Uterus (tissue), 4 donors: Measurements from ENCODE around the gene CREB5. TPM values are rescaled to one million over a fixed set of nuclear protein-coding genes. Genes with fewer than 3 reads are reported as not detected.

ENCODE experiments used
- DNase-seq, 2 donors: peaks; one replicate each; pipeline ENCODE4 v3.0.0-alpha.2; 2019 to 2020
- H3K27ac ChIP-seq, 2 donors: fragments of 200-600 bp; sonication (generic); 1 replicate in 1 of 2; 2 replicates in 1 of 2; pipeline ENCODE4 v1.5.1; 2016 to 2018
- H3K27me3 ChIP-seq, 2 donors: fragments of 200-600 bp; sonication (generic); one replicate each; pipeline ENCODE4 v1.5.1; 2018 to 2019; ENCODE audit warnings: control low read depth in 1 of 2
- H3K36me3 ChIP-seq, 2 donors: fragments of 200-600 bp; sonication (generic); one replicate each; pipeline ENCODE4 v1.5.1; 2019; ENCODE audit warnings: control low read depth in 1 of 2
- H3K4me1 ChIP-seq, 2 donors: fragments of 200-600 bp; sonication (generic); one replicate each; pipeline ENCODE4 v1.5.1; 2018 to 2019; ENCODE audit warnings: control low read depth in 1 of 2
- H3K4me3 ChIP-seq, 2 donors: fragments of 200-600 bp; sonication (generic); 1 replicate in 1 of 2; 2 replicates in 1 of 2; pipeline ENCODE4 v1.5.1; 2018 to 2019; ENCODE audit warnings: mild to moderate bottlenecking in 1 of 2
- H3K9me3 ChIP-seq, 2 donors: fragments of 200-600 bp; sonication (generic); one replicate each; pipeline ENCODE4 v1.5.1; 2019; ENCODE audit warnings: control low read depth in 1 of 2
- POLR2A ChIP-seq, 2 donors: fragments of 450-650 bp; IDR thresholded peaks; one replicate each; pipeline ENCODE4 v1.6.1; 2016; ENCODE audit warnings: antibody characterized with exemption in 2 of 2, mild to moderate bottlenecking in 1 of 2, moderate library complexity in 1 of 2
- intact Hi-C: fragments of 100-400 bp; cut with DNase I; formaldehyde crosslinking; loops from one replicate; pipeline ENCODE4 v1.15.1; 2023; ENCODE audit warnings: low total_unique reads
- total RNA-seq, 4 donors: library from RNA; depleted of rRNA in 3 of 4; stranded (reverse); fragments of >200 nt in 3 of 4; gene quantifications; one replicate each; pipeline versions ENCODE4 v1.1.0 to v1.2.4, GENCODE V29; 2014 to 2023
- TF ChIP-seq, protein P1 (sequence below), 4 experiments: fragments of 200-600 bp in 2 of 4; fragments of 450-650 bp in 2 of 4; sonication (generic) in 2 of 4; IDR thresholded peaks; one replicate each; pipeline ENCODE4 v1.5.1; 2016 to 2019; ENCODE audit warnings: antibody characterized with exemption in 4 of 4, mild to moderate bottlenecking in 2 of 4, moderate library complexity in 1 of 4
- donor health status: DM: yes; HTN: yes; CAD: no.

Gene CREB5
- total RNA-seq, 4 donors from 2014 or later, result 7.1 to 40.2 (median 23.9) TPM

DNA sequence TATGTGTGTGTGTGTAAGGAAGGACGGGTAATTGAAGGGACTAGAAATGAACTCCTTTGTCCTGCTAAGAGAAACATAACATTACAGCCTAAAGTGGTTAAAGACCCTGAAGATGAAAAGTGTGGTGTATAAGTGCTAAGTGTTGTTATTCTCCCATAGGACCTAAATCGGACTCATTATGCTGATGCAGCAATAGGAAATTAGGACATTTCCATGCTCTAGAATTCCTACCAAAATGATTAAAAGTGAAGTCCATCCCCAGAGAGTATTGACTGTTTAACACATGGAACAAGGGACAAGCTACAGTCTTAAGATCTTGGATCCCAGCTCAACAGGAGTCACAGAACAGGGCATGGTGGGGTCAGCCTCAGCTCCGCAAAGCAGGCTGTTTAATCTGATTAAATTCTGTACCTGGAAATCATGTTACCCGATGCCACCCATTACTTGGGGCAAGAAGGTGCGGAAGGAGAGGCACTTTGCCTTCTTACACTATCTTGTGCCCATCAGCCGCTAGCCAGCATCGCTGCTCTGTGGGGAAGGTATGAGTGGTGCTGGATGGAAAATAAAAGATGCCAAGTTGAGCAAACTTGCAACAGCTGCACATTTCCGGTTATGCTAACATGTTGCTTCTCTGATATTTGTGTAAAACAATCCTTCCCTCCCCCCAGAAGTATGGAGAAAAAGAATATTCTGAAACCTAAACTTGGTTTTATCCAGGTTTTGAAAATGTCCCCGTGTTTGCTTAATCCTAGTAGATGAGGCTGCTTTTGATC, 100.5 kb downstream of the CREB5 start:
- H3K27me3 ChIP-seq, result no peaks in the 10 kb centered on the region
- no peak overlapping the region for H3K4me3 ChIP-seq
- no peaks in the 10 kb centered on the region for H3K36me3 ChIP-seq
- H3K9me3 ChIP-seq, result no peaks in the 10 kb centered on the region
- TF ChIP-seq, protein P1, sequence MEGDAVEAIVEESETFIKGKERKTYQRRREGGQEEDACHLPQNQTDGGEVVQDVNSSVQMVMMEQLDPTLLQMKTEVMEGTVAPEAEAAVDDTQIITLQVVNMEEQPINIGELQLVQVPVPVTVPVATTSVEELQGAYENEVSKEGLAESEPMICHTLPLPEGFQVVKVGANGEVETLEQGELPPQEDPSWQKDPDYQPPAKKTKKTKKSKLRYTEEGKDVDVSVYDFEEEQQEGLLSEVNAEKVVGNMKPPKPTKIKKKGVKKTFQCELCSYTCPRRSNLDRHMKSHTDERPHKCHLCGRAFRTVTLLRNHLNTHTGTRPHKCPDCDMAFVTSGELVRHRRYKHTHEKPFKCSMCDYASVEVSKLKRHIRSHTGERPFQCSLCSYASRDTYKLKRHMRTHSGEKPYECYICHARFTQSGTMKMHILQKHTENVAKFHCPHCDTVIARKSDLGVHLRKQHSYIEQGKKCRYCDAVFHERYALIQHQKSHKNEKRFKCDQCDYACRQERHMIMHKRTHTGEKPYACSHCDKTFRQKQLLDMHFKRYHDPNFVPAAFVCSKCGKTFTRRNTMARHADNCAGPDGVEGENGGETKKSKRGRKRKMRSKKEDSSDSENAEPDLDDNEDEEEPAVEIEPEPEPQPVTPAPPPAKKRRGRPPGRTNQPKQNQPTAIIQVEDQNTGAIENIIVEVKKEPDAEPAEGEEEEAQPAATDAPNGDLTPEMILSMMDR (IDR thresholded peaks at IDR 0.05), result no peak
- no peak for TF ChIP-seq POLR2A (IDR thresholded peaks at IDR 0.05)
- intact Hi-C loops, result no loop called here
- H3K4me1 ChIP-seq, result no peaks in the 10 kb centered on the region
- no peak overlapping the region for H3K27ac ChIP-seq
- DNase-seq, result no peak

DNA sequence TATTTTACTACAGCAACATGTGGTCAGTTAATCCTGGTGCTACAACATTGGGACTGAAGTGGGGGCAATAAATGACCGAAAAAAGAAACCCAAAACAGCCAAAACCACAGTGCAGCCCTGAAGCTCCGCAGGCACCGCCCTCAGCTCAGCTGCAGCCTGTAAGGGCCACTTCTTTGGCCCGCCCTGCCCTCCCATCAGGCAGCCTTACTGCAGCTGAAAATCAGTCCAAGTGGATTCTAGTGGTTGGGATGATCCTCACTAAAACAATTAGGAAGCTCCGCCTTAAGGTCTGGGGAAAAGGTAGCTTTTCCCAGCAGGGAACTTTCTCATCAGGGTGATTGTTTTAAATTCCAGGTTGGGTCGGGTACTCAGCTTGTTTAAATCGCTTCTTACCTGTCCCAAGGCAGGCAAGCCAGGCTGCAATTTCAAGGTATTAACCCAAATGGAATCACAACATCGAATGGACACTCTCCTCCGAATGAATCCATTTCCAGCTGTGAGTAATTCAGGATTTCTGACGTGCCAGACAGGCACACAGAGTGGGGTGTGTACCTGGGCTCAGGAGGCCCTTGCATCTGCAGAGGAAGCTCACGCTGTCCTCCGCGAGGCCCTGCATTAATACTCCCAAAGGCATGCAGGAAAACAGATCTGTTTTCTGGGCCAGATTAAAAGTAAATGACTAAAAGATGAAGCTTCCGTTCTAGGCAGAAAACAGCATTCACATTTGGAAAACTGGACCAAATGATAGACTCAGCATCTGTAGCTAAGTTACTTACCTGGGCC, 104.3 kb downstream of the CREB5 start:
- Histone ChIP-seq H3K4me1 (no peaks in the 10 kb centered on the region), H3K9me3 (no peaks in the 10 kb centered on the region), H3K4me3 (no peak overlapping the region), H3K27ac (no peak overlapping the region), H3K36me3 (no peaks in the 10 kb centered on the region), H3K27me3 (no peaks in the 10 kb centered on the region)
- TF ChIP-seq, protein P1 (IDR thresholded peaks at IDR 0.05), result no peak
- no peak for TF ChIP-seq POLR2A (IDR thresholded peaks at IDR 0.05)
- intact Hi-C loops, result no loop called here
- DNase-seq, result no peak

DNA sequence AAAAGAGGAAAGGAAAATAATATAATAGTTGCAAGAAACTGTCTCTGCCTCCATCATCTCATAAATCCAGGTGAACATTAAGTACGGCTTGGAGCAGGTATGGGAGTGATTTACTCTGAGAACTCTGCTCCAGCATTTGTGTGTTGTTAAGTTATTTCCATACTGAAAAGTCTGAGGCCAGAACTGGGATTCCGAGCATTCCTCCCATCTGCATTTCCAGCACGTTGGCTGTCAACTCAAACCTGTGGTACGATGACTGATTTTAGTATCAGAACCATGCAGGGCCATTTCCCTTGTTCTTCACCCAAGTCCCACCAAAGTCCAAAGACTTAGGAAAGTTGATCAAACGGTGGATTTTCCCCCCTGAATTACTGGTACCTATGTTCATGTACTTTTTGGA, 104.9 kb downstream of the CREB5 start:
- no peaks in the 10 kb centered on the region for H3K4me1 ChIP-seq
- intact Hi-C loops, result no loop called here
- H3K36me3 ChIP-seq, result no peaks in the 10 kb centered on the region
- no peak for DNase-seq
- no peak overlapping the region for H3K4me3 ChIP-seq
- no peak overlapping the region for H3K27ac ChIP-seq
- TF ChIP-seq, protein P1 (IDR thresholded peaks at IDR 0.05), result no peak
- TF ChIP-seq POLR2A (IDR thresholded peaks at IDR 0.05), result no peak
- H3K27me3 ChIP-seq, result no peaks in the 10 kb centered on the region
- H3K9me3 ChIP-seq, result no peaks in the 10 kb centered on the region

DNA sequence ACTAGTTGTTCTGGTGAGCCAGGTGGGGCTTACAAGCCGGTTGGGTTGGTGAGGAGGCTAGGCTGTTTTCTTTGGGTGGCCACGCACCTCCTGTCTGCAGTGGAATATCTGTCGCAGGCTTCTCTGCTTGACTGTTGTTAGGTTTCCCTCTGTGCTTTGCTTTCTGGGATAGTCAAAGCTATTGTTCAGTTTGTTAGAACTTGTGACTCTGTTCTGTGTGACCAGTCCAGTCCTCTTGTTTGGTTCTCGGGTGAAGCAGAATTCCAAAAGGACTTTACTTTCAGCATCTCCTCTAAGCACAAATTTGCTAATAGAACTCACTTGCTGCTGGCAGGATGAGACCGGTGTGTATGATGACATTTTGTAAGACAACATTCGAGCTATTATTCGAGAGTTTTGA, 105.3 kb downstream of the CREB5 start:
- TF ChIP-seq, protein P1 (IDR thresholded peaks at IDR 0.05), result no peak
- TF ChIP-seq POLR2A (IDR thresholded peaks at IDR 0.05), result no peak
- intact Hi-C loops, result no loop called here
- no peak for DNase-seq
- H3K36me3 ChIP-seq, result no peaks in the 10 kb centered on the region
- H3K27me3 ChIP-seq, result no peaks in the 10 kb centered on the region
- no peaks in the 10 kb centered on the region for H3K4me1 ChIP-seq
- H3K27ac ChIP-seq, result no peak overlapping the region
- no peaks in the 10 kb centered on the region for H3K9me3 ChIP-seq
- H3K4me3 ChIP-seq, result no peak overlapping the region
